HG03342 (cell line): ENCODE measurements around the gene PRLR.
"Not testable (repeated sequence)": the region's sequence is repeated elsewhere in the genome, so short reads cannot be mapped to it uniquely, and the experiment has no call there.

Source experiments
- ATAC-seq: cut with Tn5 transposase; IDR thresholded peaks from one replicate; pipeline ENCODE4 v1.9.1; 2021; ENCODE audit warnings: mild to moderate bottlenecking, moderate library complexity; ENCODE audit not compliant: unreplicated experiment

PRLR gene

GRCh38 chr5:35230038-35230611 is at the start of gene PRLR:
TSS of gene PRLR (minus strand) at chr5:35230487. CDS start at chr5:35089620, 140,867 bp downstream.
- ATAC-seq, result no peak

- no peak for ATAC-seq
Measured at GRCh38 chr5:35274839-35275509, 44.7 kb upstream of the PRLR start.

DNA sequence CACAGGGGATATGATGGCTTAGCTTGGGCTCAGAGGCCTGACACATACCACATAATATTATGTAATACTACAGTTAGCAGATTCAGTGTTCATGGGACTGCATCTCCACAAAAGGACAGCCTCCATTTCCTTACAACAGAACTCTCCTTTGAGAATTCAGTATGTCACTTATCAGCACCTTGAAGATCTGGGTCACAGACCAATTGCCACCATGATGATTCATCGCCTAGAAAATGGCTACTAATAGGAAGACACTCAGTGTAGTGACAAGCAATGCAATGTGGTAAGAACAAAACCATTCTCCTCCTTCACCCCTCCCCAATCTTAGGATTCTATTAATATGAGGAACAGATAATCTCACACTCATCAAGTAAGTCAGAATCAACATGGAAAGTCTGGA is 38.7 kb upstream of the PRLR start:
- ATAC-seq, result no peak

DNA sequence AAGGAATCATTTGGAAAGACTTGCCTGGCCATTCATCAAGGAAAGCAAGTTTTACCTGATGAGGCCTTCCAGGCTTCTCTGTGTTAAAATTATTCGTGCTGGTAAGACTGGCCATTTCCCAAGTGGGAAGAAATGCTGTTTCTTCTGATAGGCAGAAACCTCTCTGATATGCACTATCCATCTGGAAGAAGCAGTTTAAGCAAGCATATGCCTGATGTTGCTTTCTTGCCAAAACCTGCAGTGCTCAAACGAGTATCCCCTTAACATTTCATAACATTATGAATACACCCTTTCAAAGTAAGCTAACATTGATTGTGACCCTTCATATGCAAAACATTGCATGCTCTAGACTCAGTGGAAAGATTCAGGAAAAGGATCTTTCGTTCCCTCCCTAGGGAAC is 36.0 kb upstream of the PRLR start:
- ATAC-seq, result no peak

DNA sequence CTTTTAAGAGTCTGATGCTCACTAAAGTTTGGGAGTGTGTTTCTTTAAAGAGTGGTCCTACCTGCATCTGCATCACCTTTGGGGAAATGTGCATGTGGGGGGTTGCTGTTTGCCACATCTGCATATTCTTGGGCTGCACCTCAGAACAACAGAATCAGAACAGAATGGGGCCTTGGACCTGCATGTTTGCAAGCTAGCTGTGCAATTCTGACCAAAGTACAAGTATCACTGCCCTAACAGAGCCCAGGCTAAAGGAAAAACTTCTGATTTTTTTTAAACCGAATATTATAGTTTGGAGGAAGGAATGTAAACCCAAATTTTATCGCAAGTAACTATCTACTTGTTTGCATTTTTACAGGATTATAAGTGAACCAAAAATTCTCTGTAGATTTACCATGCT is 34.2 kb upstream of the PRLR start:
- ATAC-seq, result no peak

DNA sequence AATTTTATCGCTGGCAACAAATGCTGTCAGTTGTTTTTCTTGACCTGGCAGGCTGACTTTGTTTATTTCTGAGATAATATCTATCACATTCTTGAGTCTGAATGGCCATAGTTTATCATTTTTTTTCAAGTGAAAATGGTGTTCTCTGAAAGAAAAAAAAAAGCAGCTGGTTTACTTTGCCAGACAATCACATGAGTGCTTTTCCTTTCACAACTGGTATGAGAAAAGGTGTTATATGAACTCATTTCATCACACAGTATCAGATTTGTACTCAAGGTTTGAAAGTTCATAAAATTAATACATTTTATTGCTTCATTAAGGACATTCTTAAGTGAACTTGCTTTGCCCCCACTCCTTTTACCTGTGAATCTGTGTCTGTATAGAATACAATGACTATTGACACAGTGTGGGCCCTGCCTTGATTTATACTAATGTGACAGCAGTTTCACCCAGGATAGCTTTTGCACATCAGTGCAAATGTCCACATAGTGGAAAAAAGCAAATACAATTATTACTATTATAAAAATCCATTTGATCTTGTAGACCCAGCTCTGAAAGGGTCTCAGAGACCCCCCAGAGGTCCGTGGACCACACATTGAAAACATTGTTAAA is 33.1 kb upstream of the PRLR start:
- ATAC-seq, result no peak

DNA sequence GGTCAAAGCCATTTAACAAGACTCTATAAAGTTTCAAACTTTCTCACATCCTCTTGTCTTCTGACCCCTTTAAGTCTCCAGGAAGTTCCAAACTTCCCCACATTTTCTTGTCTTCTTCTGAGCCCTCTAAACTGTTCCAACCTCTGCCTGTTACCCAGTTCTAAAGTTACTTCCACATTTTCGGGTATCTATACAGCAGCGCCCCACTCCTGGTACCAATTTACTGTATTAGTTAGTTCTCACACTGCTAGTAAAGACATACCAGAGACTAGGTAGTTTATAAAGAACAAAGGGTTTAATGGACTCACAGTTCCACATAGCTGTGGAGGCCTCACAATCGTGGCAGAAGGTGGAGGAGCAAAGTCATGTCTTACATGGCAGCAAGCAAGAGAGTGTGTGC is 23.3 kb upstream of the PRLR start:
- ATAC-seq, result no peak

DNA sequence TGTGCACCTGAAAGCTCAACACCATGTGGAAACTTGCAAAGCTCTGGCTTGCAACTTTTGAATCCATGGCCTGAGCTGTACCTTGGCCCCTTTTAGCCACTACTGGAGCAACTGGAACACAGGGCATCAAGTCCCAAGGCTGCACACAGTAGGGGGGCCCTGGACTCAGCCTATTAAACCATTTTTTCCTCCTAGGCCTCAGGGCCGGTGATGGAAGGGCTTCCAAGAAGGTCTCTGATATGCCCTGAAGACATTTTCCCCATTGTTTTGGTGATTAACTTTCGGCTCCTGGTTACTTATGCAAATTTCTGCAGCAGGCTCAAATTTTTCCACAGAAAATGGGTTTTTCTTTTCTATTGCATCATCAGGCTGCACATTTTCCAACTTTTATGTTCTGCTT is 22.7 kb upstream of the PRLR start:
- ATAC-seq, result no peak

- ATAC-seq, result no peak
Measured at GRCh38 chr5:35248843-35249780, 18.8 kb upstream of the PRLR start.

- ATAC-seq, result no peak
Measured at GRCh38 chr5:35247648-35248034, 17.4 kb upstream of the PRLR start.

- no peak for ATAC-seq
Measured at GRCh38 chr5:35246900-35247647, 16.8 kb upstream of the PRLR start.

GRCh38 chr5:35246411-35246810 is 16.1 kb upstream of the PRLR start:
- ATAC-seq, result no peak

GRCh38 chr5:35245371-35245770 is 15.1 kb upstream of the PRLR start:
- not testable (repeated sequence) for ATAC-seq

GRCh38 chr5:35244171-35244570 is 13.9 kb upstream of the PRLR start:
- ATAC-seq, result no peak

GRCh38 chr5:35242702-35243258 is 12.5 kb upstream of the PRLR start:
- ATAC-seq, result no peak

- no peak for ATAC-seq
Measured at GRCh38 chr5:35240892-35241291, 10.6 kb upstream of the PRLR start.

GRCh38 chr5:35239911-35240610 is 9.8 kb upstream of the PRLR start:
- ATAC-seq, result no peak

DNA sequence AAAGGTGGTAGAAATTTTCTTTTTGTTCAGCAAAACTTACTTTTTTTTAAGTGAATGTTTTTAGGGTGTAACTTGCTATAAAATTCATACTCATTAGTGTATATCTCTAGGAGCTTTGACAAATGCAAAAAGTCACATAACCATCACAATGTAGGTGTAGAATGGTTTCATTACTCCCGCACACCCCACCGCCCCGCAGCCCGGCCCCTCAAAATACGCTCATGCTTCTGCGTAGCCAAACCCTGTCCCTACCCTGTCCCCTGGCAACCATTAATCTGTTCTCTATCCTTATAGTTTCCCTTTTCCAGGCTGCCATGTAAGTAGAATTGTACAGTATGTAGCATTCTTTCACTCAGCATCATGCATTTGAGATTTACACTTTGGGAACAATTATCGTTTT is 9.2 kb upstream of the PRLR start:
- no peak for ATAC-seq

DNA sequence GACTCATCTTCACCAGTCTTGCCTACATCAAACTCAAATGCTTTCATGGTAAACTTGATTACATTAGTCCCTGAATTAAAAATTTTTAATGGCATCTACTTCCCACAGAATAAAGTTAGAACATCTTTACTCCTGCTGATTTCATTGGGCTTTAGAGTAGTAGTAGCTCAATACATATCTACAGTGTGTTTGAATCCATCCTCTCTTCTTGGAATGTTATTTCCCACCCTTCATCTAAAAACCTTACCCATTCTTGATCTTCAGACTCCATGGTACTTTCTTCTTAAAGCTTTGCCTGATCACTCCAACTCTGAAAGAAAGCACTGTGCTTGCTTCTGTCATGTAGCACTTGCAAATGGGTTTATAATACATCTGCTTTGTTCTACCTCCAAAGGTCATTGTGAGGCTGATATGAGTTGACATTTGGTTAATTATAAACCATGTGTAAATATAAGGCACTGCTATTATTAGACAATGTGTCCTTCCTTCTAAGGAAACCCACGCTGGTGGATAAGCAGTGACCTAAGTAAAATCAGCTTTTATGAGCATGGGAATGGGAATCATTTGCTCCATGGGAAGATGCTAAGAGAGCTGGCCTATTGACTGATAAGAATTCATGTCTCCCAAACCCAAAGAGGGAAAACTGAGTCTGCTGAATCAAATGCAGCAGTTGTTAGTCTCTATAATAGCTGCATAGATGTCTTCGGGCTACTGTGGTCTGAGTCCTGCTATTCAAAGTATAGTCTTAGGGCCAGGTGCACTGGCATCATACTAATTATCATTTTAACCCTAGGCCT is 7.5 kb upstream of the PRLR start:
- peak; percentile 90 for ATAC-seq
